Right lobe of liver (tissue), 4 donors: ENCODE measurements around the gene PPIE.

Source experiments
- CTCF ChIP-seq, 4 donors: fragments of 200-600 bp in 3 of 4; fragments of 450-650 bp in 1 of 4; IDR thresholded peaks; one replicate each; pipeline versions ENCODE4 v1.5.1 to v1.8.0; 2016 to 2022; ENCODE audit warnings: antibody characterized with exemption in 4 of 4, mild to moderate bottlenecking in 2 of 4
- POLR2A ChIP-seq: fragments of 450-650 bp; IDR thresholded peaks from one replicate; pipeline ENCODE4 v1.6.1; 2017; ENCODE audit warnings: antibody characterized with exemption, mild to moderate bottlenecking
- donor health status: DM: no; HTN: no; CAD: no.
- donor health status: DM: no; HTN: no; CAD: no.
- donor health status: DM: no; HTN: yes; CAD: no.

GRCh38 chr1:39805385-39805784 is 66.7 kb downstream of the PPIE start:
- no peak for TF ChIP-seq CTCF (IDR thresholded peaks at IDR 0.05)
- no peak for TF ChIP-seq POLR2A
